Large intestine (tissue), 3 donors: Measurements from ENCODE around the gene NSUN4. TPM values are rescaled to one million over a fixed set of nuclear protein-coding genes. Genes with fewer than 3 reads are reported as not detected.
"Not testable (repeated sequence)": the region's sequence is repeated elsewhere in the genome, so short reads cannot be mapped to it uniquely, and the experiment has no call there.

ENCODE experiments used
- DNase-seq, 2 donors: peaks; one replicate each; pipeline versions ENCODE4 v3.0.0 to v3.0.0-alpha.2; 2013
- H3K27ac ChIP-seq: one replicate; pipeline ENCODE4 v1.5.1; 2013; ENCODE audit warnings: low read length
- H3K27me3 ChIP-seq: 2 replicates; pipeline ENCODE4 v1.6.1; 2013; ENCODE audit warnings: low read length; ENCODE audit not compliant: control insufficient read depth, insufficient read depth
- H3K36me3 ChIP-seq: 2 replicates; pipeline ENCODE4 v1.6.1; 2013; ENCODE audit warnings: low read length; ENCODE audit not compliant: control insufficient read depth, insufficient read depth
- H3K4me1 ChIP-seq: one replicate; pipeline ENCODE4 v1.6.1; 2013; ENCODE audit warnings: low read length; ENCODE audit not compliant: control insufficient read depth, insufficient read depth
- H3K4me3 ChIP-seq: one replicate; pipeline ENCODE4 v1.5.1; 2013; ENCODE audit warnings: low read length
- H3K9me3 ChIP-seq: one replicate; pipeline ENCODE4 v1.6.1; 2013; ENCODE audit warnings: mild to moderate bottlenecking, low read depth, low read length, moderate library complexity; ENCODE audit not compliant: control insufficient read depth
- WGBS: methylation state at CpG from one replicate; pipeline ENCODE4 v1.1.5; 2013; ENCODE audit warnings: low lambda C conversion rate; ENCODE audit not compliant: insufficient coverage; 5-methylcytosine and 5-hydroxymethylcytosine counted together
- polyA plus RNA-seq: library from polyadenylated mRNA; unstranded; fragments of 120-200 nt; gene quantifications from one replicate; pipeline ENCODE4 v1.2.1, GENCODE V29; 2013

The NSUN4 gene
- polyA plus RNA-seq, 1 donor = 23.9 TPM

DNA sequence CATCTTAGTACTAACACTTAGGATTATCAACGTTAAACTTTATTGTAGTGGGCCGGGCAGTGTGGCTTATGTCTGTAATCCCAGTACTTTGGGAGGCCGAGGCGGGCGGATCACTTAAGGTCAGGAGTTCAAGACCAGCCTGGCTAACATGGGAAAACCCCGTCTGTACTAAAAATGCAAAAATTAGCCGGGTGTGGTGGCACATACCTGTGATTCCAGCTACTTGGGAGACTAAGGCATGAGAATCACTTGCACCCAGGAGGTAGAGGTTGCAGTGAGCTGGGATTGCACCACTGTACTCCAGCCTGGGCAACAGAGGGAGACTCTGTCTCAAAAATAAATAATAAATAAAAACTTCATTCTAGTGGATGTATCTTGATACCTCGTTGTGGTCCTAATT, 25.2 kb downstream of the NSUN4 start:
- not testable (repeated sequence) for H3K27ac ChIP-seq, DNase-seq, H3K4me3 ChIP-seq, H3K4me1 ChIP-seq, H3K9me3 ChIP-seq, H3K27me3 ChIP-seq
- H3K36me3 ChIP-seq = peaks cover 41% of the 10 kb centered on the region
- 89% methylated on average over 1 of the region's 8 CpGs for WGBS

DNA sequence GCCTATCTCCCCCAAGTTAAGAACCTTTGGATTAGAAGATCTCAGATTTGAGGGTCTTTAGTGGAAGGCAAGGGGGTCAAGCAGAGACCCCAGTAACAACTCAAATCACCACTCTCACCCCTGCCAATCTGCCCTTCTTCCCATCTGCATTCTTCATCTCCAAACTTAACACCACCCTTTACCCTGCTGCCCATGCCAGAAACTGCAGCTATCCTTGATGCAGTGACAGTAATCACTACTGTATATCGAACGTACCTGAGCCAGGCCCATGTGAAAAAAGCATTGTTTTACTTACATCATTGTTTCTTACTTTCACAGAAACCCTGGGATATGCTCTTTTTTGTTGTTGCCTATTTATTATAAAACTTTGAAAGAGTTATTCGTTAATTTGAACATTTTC, 26.5 kb downstream of the NSUN4 start:
- no peak for DNase-seq
- Histone ChIP-seq H3K4me1 (no peaks in the 10 kb centered on the region), H3K9me3 (no peaks in the 10 kb centered on the region), H3K27me3 (no peaks in the 10 kb centered on the region), H3K4me3 (no peak overlapping the region), H3K27ac (no peak overlapping the region), H3K36me3 (peaks cover 28% of the 10 kb centered on the region)
- WGBS = no CpG with 5 or more reads among the region's 3 CpGs

DNA sequence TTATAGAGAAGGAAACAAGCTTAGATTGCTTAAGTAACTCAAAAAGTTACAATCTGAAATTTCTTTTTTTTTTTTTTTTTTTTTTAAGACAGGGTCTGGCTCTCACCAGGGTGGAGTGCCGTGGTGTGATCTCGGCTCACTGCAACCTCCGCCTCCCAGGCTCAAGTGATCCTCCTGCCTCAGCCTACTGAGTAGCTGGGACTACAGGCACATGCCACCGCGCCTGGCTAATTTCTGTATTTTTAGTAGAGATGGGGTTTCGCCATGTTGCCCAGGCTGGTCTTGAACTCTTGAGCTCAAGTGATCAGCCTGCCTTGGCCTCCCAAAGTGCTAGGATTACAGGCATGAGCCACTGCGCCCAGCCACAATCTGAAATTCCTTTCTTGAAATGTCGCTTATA, 27.1 kb downstream of the NSUN4 start:
- not testable (repeated sequence) for H3K9me3 ChIP-seq, DNase-seq, H3K27ac ChIP-seq, H3K4me3 ChIP-seq, H3K27me3 ChIP-seq, H3K4me1 ChIP-seq
- H3K36me3 ChIP-seq = peaks cover 24% of the 10 kb centered on the region
- 100% methylated on average over 1 of the region's 8 CpGs for WGBS

- no peaks in the 10 kb centered on the region for H3K4me1 ChIP-seq
- no CpG with 5 or more reads among the region's 2 CpGs for WGBS
- H3K4me3 ChIP-seq = no peak overlapping the region
- H3K36me3 ChIP-seq = peaks cover 18% of the 10 kb centered on the region
- no peaks in the 10 kb centered on the region for H3K9me3 ChIP-seq
- no peaks in the 10 kb centered on the region for H3K27me3 ChIP-seq
- no peak for DNase-seq
- H3K27ac ChIP-seq = no peak overlapping the region
Measured at GRCh38 chr1:46368791-46369190, 28.2 kb downstream of the NSUN4 start.

DNA sequence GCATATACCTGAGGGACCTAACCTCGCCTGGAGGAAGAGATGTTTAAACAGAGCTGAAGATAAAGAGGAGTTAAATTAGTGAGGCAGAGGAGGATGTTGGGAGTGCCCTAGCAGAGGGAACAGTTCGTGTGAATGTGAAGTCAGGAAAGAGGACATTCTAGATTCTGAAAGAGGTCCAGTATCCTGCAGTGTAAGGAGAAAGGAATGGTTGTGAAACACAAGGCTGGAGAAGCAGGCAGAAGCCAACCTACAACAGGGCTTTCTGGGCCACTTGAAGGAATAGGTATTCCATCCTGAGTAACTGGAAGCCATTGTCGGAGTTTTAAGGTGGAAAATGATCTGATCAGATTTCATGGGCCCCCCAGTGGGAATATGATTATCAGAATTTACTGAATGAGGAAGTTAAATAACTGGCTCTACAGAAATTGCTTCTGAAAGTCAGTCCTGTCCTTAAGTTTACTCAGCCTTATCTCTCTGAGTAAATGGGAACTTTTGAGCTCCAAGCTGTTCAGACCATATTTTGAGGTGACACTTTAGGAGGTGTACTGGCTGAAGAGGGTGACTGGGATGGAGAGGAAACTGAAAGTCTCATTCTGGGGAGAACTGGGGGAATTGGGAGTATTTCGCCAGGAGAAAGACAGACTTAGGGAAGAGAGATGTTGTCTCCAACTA, 29.1 kb downstream of the NSUN4 start:
- 43% methylated on average over 1 of the region's 4 CpGs for WGBS
- H3K4me3 ChIP-seq = no peak overlapping the region
- no peaks in the 10 kb centered on the region for H3K4me1 ChIP-seq
- no peak overlapping the region for H3K27ac ChIP-seq
- DNase-seq = peak in 1 of 2 donors; percentile 19
- no peaks in the 10 kb centered on the region for H3K9me3 ChIP-seq
- H3K27me3 ChIP-seq = no peaks in the 10 kb centered on the region
- peaks cover 15% of the 10 kb centered on the region for H3K36me3 ChIP-seq

GRCh38 chr1:46370214-46370633, 29.6 kb downstream of the NSUN4 start:
- peaks cover 15% of the 10 kb centered on the region for H3K36me3 ChIP-seq
- H3K9me3 ChIP-seq = no peaks in the 10 kb centered on the region
- no peaks in the 10 kb centered on the region for H3K27me3 ChIP-seq
- no peak overlapping the region for H3K27ac ChIP-seq
- no peak overlapping the region for H3K4me3 ChIP-seq
- 86% methylated on average over 1 of the region's 3 CpGs for WGBS
- H3K4me1 ChIP-seq = no peaks in the 10 kb centered on the region
- DNase-seq = peak in 1 of 2 donors; percentile 13

DNA sequence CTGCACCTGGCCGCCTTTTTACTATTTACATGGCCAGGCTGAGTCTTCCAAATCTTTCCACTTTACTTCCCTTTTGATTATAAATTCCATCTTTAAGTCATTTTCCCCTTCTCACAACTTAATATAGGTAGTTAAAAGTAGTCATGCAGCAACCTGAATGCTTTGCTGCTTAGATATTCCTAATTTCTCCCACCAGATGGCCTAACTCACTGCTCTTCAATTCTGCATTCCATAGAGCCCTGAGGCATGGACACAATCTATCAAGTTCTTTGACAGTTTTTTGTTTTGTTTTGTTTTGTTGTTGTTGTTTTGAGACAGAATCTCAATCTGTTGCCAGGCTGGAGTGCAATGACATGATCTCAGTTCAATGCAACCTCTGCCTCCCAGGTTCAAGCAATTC, 31.8 kb downstream of the NSUN4 start:
- no peak overlapping the region for H3K27ac ChIP-seq
- peaks cover 13% of the 10 kb centered on the region for H3K36me3 ChIP-seq
- no peaks in the 10 kb centered on the region for H3K27me3 ChIP-seq
- H3K4me1 ChIP-seq = no peaks in the 10 kb centered on the region
- 100% methylated on average over 1 of the region's 1 CpG for WGBS
- DNase-seq = no peak
- H3K4me3 ChIP-seq = no peak overlapping the region
- H3K9me3 ChIP-seq = no peaks in the 10 kb centered on the region

DNA sequence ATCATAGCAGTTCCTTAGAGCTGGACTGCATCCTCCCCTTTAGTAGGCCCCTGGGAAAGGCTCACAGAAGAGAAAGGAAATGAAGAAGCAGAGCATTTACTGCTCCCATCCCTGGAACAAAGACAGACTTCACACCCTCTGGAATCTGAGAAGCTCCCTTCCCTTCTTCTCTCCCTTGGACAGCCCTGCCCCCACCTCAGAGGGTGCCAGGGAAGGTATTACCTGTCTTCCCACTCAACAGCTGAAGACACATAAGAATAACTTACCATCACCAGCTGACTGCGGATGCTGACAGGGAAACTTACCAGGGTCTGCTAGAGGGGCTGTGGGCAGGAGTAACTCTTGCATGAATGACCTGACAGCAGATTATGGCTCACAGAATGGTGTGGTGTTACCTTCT, 39.4 kb downstream of the NSUN4 start:
- no CpG with 5 or more reads among the region's 1 CpG for WGBS
- Histone ChIP-seq H3K27ac (no peak overlapping the region), H3K27me3 (no peaks in the 10 kb centered on the region), H3K4me3 (no peak overlapping the region), H3K36me3 (no peaks in the 10 kb centered on the region), H3K4me1 (no peaks in the 10 kb centered on the region), H3K9me3 (no peaks in the 10 kb centered on the region)
- DNase-seq = no peak

DNA sequence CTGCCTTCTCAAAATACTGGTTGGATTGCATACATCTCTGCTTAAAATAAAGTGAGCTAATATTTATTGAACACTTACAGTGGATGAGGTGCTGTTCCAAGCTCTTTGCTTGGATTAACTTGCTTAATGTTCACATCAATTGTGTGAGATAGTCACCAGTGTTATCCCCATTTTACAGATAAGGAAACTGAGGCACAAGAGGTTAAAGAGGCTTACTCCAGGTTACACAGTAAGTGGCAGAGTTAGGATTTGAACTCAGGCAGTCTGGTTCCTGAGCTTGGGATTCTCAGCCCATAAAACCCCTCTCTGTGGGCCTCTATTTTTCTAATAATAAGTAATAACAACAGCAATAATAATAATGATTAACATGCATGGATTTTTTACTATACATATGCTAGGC, 39.9 kb downstream of the NSUN4 start:
- H3K27me3 ChIP-seq = no peaks in the 10 kb centered on the region
- no peaks in the 10 kb centered on the region for H3K4me1 ChIP-seq
- no peaks in the 10 kb centered on the region for H3K36me3 ChIP-seq
- no peak overlapping the region for H3K27ac ChIP-seq
- H3K9me3 ChIP-seq = no peaks in the 10 kb centered on the region
- no peak for DNase-seq
- no peak overlapping the region for H3K4me3 ChIP-seq

DNA sequence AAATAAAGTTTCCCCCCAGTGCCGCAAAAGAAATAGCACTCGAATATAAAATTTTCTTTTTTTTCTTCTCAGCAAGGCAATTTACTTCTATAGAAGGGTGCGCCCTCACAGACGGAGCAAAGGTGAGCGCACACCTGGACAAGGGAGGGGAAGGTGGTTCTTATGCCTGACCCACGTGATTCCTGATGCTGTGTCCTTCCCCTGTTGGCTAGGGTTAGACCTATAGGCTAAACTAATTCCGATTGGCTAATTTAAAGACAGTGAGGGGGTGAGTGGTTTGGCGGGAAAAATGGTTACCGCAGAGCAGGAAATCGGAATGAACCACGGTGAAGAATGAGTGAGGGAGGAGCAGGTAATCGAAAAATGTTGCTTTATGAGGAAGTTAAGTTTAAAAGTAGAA, 52.9 kb downstream of the NSUN4 start:
- peaks cover 14% of the 10 kb centered on the region for H3K27me3 ChIP-seq
- 85% methylated on average over 4 of the region's 12 CpGs for WGBS
- H3K4me3 ChIP-seq = no peak overlapping the region
- no peaks in the 10 kb centered on the region for H3K36me3 ChIP-seq
- H3K9me3 ChIP-seq = peaks cover 14% of the 10 kb centered on the region
- no peak for DNase-seq
- no peak overlapping the region for H3K27ac ChIP-seq
- H3K4me1 ChIP-seq = peaks cover 12% of the 10 kb centered on the region

- 0% methylated on average over 2 of the region's 75 CpGs for WGBS
- peaks cover 14% of the 10 kb centered on the region for H3K9me3 ChIP-seq
- H3K4me1 ChIP-seq = peaks cover 12% of the 10 kb centered on the region
- peaks cover 14% of the 10 kb centered on the region for H3K27me3 ChIP-seq
- peak within 1 kb of the TSS; percentile 48 for H3K4me3 ChIP-seq
- peak; percentile 45 to 91 for DNase-seq
- no peaks in the 10 kb centered on the region for H3K36me3 ChIP-seq
- H3K27ac ChIP-seq = peak within 1 kb of the TSS; percentile 24
Measured at GRCh38 chr1:46394108-46394871, 53.7 kb downstream of the NSUN4 start, which contains the start of gene FAAH. TSS of gene FAAH (plus strand) at chr1:46394317. CDS start at chr1:46394349, 32 bp downstream.
